ENCODE data around the gene GRIK4. TPM values are rescaled to one million over a fixed set of nuclear protein-coding genes. Genes with fewer than 3 reads are reported as not detected.

GRIK4 gene
- total and polyA plus RNA-seq, 2 of the 4 experiments (the other 2 are of a cell fraction) = 0.18 to 0.38 TPM

GRCh38 chr11:120907971-120908370 lies 396.4 kb downstream of the GRIK4 start:
- Histone ChIP-seq H4K20me1 (ENCODE audit: insufficient read depth, low read length) (no peaks in the 10 kb centered on the region), H3K14ac (replicated peaks; ENCODE audit: low read depth, low read length) (no peak overlapping the region), H3K27ac (ENCODE audit: insufficient read depth, low read length) (no peak overlapping the region), H3K9ac (ENCODE audit: low read depth, low read length) (no peak overlapping the region), H3K18ac (ENCODE audit: low read depth, low read length) (no peak overlapping the region), H2BK20ac (ENCODE audit: low read depth, low read length) (no peak overlapping the region), H2AK5ac (ENCODE audit: low read depth, low read length) (no peak overlapping the region), H2BK15ac (ENCODE audit: low read depth, low read length) (no peak overlapping the region), H2AK9ac (replicated peaks; ENCODE audit: low read depth, low read length, poor library complexity) (no peak overlapping the region), H4K5ac (ENCODE audit: low read depth, low read length) (no peak overlapping the region), H3K23ac (ENCODE audit: low read depth, low read length) (no peak overlapping the region), H3K56ac (ENCODE audit: extremely low read depth, insufficient read depth, low read length) (no peak overlapping the region), H3K79me1 (ENCODE audit: low read depth in 1 of 2, low read length in 2 of 2) (no peaks in the 10 kb centered on the region), H3K9me1 (ENCODE audit: insufficient read depth, low read length) (no peaks in the 10 kb centered on the region), H3K4me3 (ENCODE audit: insufficient read depth, low read depth, low read length) (no peak overlapping the region), H3K4me1 (ENCODE audit: control insufficient read depth, insufficient read depth, low read length) (no peaks in the 10 kb centered on the region), H2BK5ac (ENCODE audit: low read depth, low read length, poor library complexity, severe bottlenecking) (no peak overlapping the region), H3K4ac (ENCODE audit: low read depth, low read length) (no peak overlapping the region), H2AFZ (replicated peaks; ENCODE audit: low read length, poor library complexity) (no peak overlapping the region), H4K8ac (ENCODE audit: low read depth in 2 of 2, low read length in 2 of 2) (no peak overlapping the region), H2BK120ac (ENCODE audit: low read depth, low read length) (no peak overlapping the region), H3K36me3 (ENCODE audit: control insufficient read depth, insufficient read depth, low read length) (no peaks in the 10 kb centered on the region), H3K9me3 (ENCODE audit: control insufficient read depth, insufficient read depth, low read length) (no peaks in the 10 kb centered on the region), H3K4me2 (ENCODE audit: low read depth, low read length) (no peak overlapping the region), H4K91ac (ENCODE audit: insufficient read depth, low read depth, low read length) (no peak overlapping the region), H3K27me3 (ENCODE audit: control insufficient read depth, insufficient read depth, low read length) (peaks cover 21% of the 10 kb centered on the region; the same call in 1 of the 2 replicates)
- TF ChIP-seq ELK1 (IDR thresholded peaks at IDR 0.05; ENCODE audit: borderline replicate concordance, low read depth, low read length) = no peak
- no peak for TF ChIP-seq CHD1 (IDR thresholded peaks at IDR 0.05; ENCODE audit: low read depth, low read length)
- no peak for TF ChIP-seq SMC3 (IDR thresholded peaks at IDR 0.05; ENCODE audit: low read depth, low read length)
- no peak for TF ChIP-seq FOS (IDR thresholded peaks at IDR 0.05; ENCODE audit: low read depth, low read length)
- no peak for TF ChIP-seq RAD21 (IDR thresholded peaks at IDR 0.05; ENCODE audit: low read length)
- no peak for TF ChIP-seq MXI1 (IDR thresholded peaks at IDR 0.05; ENCODE audit: borderline replicate concordance, low read depth, low read length)
- in situ Hi-C loops (cut with MboI; ENCODE audit: low sequenced_read_pairs) (no loop called here), dilution Hi-C loops (cut with HindIII; ENCODE audit: low sequenced_read_pairs, unreplicated experiment) (no loop called here), intact Hi-C loops (cut with micrococcal nuclease) (no loop called here)
- POLR2A ChIA-PET (ENCODE audit: unreplicated experiment) = no interaction called here
- ATAC-seq (ENCODE audit: low read depth) (no peak), DNase-seq (no peak)
- no TSS peak for BruUV-seq (replicated peaks)
- CTCF ChIA-PET = no interaction called here
- WGBS, 2 experiments (ENCODE audit: extremely low coverage in 2 of 2, insufficient read length in 1 of 2) = 60% methylated on average over 1 of the region's 1 CpG; no CpG with 5 or more reads in 1 of the 2 experiments
